H1 (cell line): Measurements from ENCODE around the gene BCL2A1.

Source experiments
- GABPA ChIP-seq: IDR thresholded peaks from 2 replicates; pipeline ENCODE4 v1.6.1; 2011; ENCODE audit warnings: mild to moderate bottlenecking, low read length, moderate library complexity, borderline replicate concordance; ENCODE audit not compliant: insufficient read depth
- GTF2F1 ChIP-seq: IDR thresholded peaks from 2 replicates; pipeline ENCODE4 v1.6.1; 2012; ENCODE audit warnings: low read depth, low read length, improper control_type of control experiment, borderline replicate concordance
- POLR2AphosphoS5 ChIP-seq: IDR thresholded peaks from 2 replicates; pipeline ENCODE4 v1.6.1; 2011; ENCODE audit warnings: low read depth, low read length
- TF ChIP-seq, protein P1 (sequence below), 3 experiments: IDR thresholded peaks; 1 replicate in 2 of 3; 2 replicates in 1 of 3; pipeline versions ENCODE4 v1.5.1 to v1.6.1; 2011; ENCODE audit warnings: low read length in 3 of 3, mild to moderate bottlenecking in 3 of 3, inconsistent platforms in 2 of 3, low read depth in 1 of 3, moderate library complexity in 1 of 3; ENCODE audit not compliant: insufficient read depth in 1 of 3; ENCODE audit errors: control extremely low read depth in 1 of 3

GRCh38 chr15:80010131-80010673 is 39.2 kb upstream of the BCL2A1 start:
- TF ChIP-seq, protein P1, sequence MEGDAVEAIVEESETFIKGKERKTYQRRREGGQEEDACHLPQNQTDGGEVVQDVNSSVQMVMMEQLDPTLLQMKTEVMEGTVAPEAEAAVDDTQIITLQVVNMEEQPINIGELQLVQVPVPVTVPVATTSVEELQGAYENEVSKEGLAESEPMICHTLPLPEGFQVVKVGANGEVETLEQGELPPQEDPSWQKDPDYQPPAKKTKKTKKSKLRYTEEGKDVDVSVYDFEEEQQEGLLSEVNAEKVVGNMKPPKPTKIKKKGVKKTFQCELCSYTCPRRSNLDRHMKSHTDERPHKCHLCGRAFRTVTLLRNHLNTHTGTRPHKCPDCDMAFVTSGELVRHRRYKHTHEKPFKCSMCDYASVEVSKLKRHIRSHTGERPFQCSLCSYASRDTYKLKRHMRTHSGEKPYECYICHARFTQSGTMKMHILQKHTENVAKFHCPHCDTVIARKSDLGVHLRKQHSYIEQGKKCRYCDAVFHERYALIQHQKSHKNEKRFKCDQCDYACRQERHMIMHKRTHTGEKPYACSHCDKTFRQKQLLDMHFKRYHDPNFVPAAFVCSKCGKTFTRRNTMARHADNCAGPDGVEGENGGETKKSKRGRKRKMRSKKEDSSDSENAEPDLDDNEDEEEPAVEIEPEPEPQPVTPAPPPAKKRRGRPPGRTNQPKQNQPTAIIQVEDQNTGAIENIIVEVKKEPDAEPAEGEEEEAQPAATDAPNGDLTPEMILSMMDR (IDR thresholded peaks at IDR 0.05; ENCODE audit: control extremely low read depth in 1 of 3, insufficient read depth in 1 of 3, low read depth in 1 of 3, low read length in 3 of 3), result no peak
- TF ChIP-seq GABPA, result no peak
- no peak for TF ChIP-seq POLR2AphosphoS5
- no peak for TF ChIP-seq GTF2F1
